Measurements from ENCODE around the gene GAK.

DNA sequence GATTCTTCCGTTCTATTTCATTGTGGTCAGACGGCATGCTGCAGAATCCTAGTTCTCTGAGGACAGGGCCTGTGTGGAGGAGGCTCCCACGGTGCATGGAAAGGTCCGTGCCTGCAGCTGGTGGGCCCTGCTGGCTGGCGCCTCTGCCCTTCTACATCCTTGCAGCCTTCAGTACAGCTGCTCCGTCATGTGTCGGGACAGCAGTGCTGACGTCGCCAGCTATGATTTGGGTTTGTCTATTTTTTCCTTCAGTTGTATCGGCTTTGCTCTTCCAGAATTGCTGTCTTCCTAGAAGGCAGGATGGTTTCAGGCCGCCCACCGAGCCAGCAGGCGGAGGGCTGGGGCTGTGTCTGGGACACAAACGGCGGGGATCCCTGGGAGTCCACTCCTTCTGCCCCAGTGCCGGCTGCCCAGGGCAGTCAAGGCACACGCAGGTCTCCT, 74.1 kb downstream of the GAK start:
- TF ChIP-seq EZH2 (IDR thresholded peaks at IDR 0.05; ENCODE audit: borderline replicate concordance, insufficient read depth, low read length, poor library complexity, severe bottlenecking) (no peak), POLR2AphosphoS5 (IDR thresholded peaks at IDR 0.05) (no peak), EP300 (conservative IDR thresholded peaks at IDR 0.05; ENCODE audit: poor library complexity, severe bottlenecking) (no peak), TAF1 (IDR thresholded peaks at IDR 0.05; ENCODE audit: low read depth) (no peak), MXI1 (conservative IDR thresholded peaks at IDR 0.05; ENCODE audit: poor library complexity, severe bottlenecking) (no peak), RAD21 (conservative IDR thresholded peaks at IDR 0.05) (no peak), SMC3 (conservative IDR thresholded peaks at IDR 0.05; ENCODE audit: poor library complexity) (no peak), REST (IDR thresholded peaks at IDR 0.05; ENCODE audit: borderline replicate concordance) (no peak)
- TF ChIP-seq, protein P1, sequence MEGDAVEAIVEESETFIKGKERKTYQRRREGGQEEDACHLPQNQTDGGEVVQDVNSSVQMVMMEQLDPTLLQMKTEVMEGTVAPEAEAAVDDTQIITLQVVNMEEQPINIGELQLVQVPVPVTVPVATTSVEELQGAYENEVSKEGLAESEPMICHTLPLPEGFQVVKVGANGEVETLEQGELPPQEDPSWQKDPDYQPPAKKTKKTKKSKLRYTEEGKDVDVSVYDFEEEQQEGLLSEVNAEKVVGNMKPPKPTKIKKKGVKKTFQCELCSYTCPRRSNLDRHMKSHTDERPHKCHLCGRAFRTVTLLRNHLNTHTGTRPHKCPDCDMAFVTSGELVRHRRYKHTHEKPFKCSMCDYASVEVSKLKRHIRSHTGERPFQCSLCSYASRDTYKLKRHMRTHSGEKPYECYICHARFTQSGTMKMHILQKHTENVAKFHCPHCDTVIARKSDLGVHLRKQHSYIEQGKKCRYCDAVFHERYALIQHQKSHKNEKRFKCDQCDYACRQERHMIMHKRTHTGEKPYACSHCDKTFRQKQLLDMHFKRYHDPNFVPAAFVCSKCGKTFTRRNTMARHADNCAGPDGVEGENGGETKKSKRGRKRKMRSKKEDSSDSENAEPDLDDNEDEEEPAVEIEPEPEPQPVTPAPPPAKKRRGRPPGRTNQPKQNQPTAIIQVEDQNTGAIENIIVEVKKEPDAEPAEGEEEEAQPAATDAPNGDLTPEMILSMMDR (IDR thresholded peaks at IDR 0.05; ENCODE audit: poor library complexity, severe bottlenecking), result no peak
